SK-N-MC (cell line): ENCODE data around the gene UBE2E2.

Experiments used
- EZH2 ChIP-seq: fragments of 200-600 bp; sonication (generic); IDR thresholded peaks from one replicate; pipeline ENCODE4 v1.6.1; 2017; ENCODE audit warnings: antibody characterized with exemption
- POLR2AphosphoS5 ChIP-seq: IDR thresholded peaks from 2 replicates; pipeline ENCODE4 v1.6.1; 2012; ENCODE audit warnings: mild to moderate bottlenecking, low read depth, low read length, borderline replicate concordance

- TF ChIP-seq EZH2 (no peak), POLR2AphosphoS5 (no peak)
Measured at GRCh38 chr3:23182996-23183513, 20.1 kb upstream of the UBE2E2 start.
